ENCODE measurements around the gene TKFC. TPM values are rescaled to one million over a fixed set of nuclear protein-coding genes. Genes with fewer than 3 reads are reported as not detected.

The TKFC gene
- total RNA-seq, 4 donors from 2014 or later = 12.9 to 24.2 (median 14.8) TPM

DNA sequence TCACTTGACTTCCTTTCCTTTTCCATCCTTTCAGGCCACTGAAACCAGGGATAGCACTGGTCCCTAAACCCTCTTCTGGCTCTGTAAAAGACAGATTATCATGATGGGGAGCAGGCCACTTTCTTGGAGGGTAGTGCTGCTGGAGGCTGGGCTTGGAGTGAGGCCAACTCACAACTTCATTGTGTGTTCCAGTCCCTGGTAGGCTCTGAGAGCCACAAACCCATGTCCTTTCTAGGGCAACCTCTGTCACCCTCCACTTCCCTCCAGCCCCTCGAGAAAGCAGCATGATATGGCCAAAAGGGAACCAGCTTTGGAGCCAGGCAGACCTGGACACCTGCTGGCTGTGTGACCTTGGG lies 2.3 kb downstream of the TKFC start:
- H3K27me3 ChIP-seq = no peaks in the 10 kb centered on the region
- TF ChIP-seq POLR2AphosphoS5 (IDR thresholded peaks at IDR 0.05) (no peak), EP300 (IDR thresholded peaks at IDR 0.05) (no peak), POLR2A (IDR thresholded peaks at IDR 0.05; ENCODE audit: low read depth) (no peak)
- TF ChIP-seq, protein P1, sequence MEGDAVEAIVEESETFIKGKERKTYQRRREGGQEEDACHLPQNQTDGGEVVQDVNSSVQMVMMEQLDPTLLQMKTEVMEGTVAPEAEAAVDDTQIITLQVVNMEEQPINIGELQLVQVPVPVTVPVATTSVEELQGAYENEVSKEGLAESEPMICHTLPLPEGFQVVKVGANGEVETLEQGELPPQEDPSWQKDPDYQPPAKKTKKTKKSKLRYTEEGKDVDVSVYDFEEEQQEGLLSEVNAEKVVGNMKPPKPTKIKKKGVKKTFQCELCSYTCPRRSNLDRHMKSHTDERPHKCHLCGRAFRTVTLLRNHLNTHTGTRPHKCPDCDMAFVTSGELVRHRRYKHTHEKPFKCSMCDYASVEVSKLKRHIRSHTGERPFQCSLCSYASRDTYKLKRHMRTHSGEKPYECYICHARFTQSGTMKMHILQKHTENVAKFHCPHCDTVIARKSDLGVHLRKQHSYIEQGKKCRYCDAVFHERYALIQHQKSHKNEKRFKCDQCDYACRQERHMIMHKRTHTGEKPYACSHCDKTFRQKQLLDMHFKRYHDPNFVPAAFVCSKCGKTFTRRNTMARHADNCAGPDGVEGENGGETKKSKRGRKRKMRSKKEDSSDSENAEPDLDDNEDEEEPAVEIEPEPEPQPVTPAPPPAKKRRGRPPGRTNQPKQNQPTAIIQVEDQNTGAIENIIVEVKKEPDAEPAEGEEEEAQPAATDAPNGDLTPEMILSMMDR (IDR thresholded peaks at IDR 0.05) = no peak
- peaks cover 27 to 52% (median 35%) of the 10 kb centered on the region in 4 donors for H3K4me1 ChIP-seq
- 50% methylated on average over 1 of the region's 1 CpG for WGBS
- intact Hi-C loops (cut with DNase I) = no loop called here
- H3K36me3 ChIP-seq = peaks cover 0 to 17% (median 15%) of the 10 kb centered on the region in 4 donors
- H3K4me3 ChIP-seq = no peak overlapping the region
- H3K9me3 ChIP-seq = no peaks in the 10 kb centered on the region
- no peak for DNase-seq (ENCODE audit: extremely low spot score)
- no peak overlapping the region for H3K27ac ChIP-seq (replicated peaks in 1 of 4)

DNA sequence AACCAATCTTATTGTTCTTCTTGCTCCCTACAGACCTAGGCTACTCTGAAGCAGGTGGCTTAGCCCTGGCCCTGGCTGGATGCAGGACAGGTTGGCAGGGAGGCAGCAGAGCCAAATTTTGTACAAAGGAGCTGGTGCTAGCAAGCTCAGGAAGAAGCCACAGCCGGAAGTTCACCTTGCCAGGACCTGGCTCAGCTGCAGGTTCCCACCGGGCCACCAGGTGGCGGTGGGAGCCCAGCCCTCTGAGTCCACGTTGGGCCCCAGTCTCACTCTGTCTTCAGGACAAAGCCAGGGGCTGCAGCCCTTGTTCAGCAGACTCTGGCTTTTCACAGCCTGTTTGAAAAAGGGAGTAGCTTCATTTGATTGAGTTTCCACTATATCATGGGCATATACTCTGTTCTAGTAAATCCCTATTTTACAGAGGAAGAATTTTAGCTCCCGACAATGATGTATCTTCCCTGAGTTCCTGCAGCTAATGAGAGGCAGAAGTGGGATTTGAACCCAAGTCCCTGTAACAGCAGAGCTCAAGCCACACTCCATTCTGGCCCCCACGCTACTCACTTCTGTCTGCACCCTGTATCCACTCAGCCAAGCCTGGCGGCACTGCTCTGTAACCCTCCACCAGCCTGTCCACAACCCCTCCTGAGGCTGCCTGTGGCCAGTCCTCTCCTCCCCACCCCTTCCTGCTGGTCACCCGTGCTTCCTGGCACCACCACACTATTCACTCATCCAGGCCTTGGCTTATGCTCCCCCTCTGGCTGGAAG lies 3.3 kb downstream of the TKFC start:
- peaks cover 0 to 17% (median 15%) of the 10 kb centered on the region in 4 donors for H3K36me3 ChIP-seq
- H3K27me3 ChIP-seq = no peaks in the 10 kb centered on the region
- intact Hi-C loops (cut with DNase I) = loop anchor here (1.0 kb wide), 1 partner anchor 49 kb away; no protein-coding TSS in a partner anchor
- no peak overlapping the region for H3K4me3 ChIP-seq
- DNase-seq (ENCODE audit: extremely low spot score) = peak; percentile 93
- H3K4me1 ChIP-seq = peaks cover 20 to 42% (median 25%) of the 10 kb centered on the region in 4 donors
- TF ChIP-seq EP300 (IDR thresholded peaks at IDR 0.05) (no peak), POLR2A (IDR thresholded peaks at IDR 0.05; ENCODE audit: low read depth) (no peak), POLR2AphosphoS5 (IDR thresholded peaks at IDR 0.05) (peak in 1 of 2 donors; percentile 75)
- TF ChIP-seq, protein P1 (IDR thresholded peaks at IDR 0.05) = peak; percentile 97 to 98 (median 97)
- H3K27ac ChIP-seq (replicated peaks in 1 of 4) = peak overlapping the region; percentile 34 to 51 (median 44)
- 31% methylated on average over 8 of the region's 8 CpGs for WGBS
- no peaks in the 10 kb centered on the region for H3K9me3 ChIP-seq

DNA sequence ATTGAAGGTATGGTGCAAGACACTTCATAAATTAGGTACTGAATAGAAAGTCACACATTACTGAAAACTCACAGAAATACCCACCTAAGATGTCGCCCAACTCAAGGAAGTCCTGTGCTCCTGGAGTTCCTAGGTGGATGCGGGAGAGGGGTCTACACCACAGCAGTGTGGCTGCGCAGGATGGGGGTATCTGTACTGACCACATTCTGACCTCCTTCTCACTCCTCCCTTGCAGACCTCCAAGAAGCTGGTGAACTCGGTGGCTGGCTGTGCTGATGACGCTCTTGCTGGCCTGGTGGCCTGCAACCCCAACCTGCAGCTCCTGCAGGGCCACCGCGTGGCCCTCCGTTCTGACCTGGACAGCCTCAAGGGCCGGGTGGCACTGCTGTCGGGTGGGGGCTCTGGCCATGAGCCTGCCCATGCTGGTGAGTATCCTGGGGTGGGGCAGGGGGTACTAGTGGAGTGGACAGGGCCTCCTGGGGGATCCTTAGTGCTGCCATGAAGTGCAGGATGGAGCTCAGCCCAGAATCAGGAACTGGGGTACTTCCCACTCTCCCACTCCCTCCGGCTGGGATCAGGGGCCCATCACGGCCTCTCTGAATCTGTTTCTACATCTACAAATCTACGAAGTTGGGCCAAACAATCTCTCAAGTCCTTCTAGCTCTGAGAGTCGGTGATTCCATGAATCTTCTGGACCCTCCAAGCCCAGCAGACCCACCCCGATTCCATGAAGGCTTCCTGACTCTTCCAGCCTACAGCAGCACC lies 4.9 kb downstream of the TKFC start:
- no peak for DNase-seq (ENCODE audit: extremely low spot score)
- WGBS = 96% methylated on average over 10 of the region's 15 CpGs
- TF ChIP-seq EP300 (IDR thresholded peaks at IDR 0.05) = no peak
- no peak for TF ChIP-seq POLR2A (IDR thresholded peaks at IDR 0.05; ENCODE audit: low read depth)
- TF ChIP-seq, protein P1 (IDR thresholded peaks at IDR 0.05) = no peak
- H3K36me3 ChIP-seq = peaks cover 0 to 31% (median 24%) of the 10 kb centered on the region in 4 donors
- H3K9me3 ChIP-seq = no peaks in the 10 kb centered on the region
- intact Hi-C loops (cut with DNase I) = no loop called here
- peaks cover 11 to 29% (median 14%) of the 10 kb centered on the region in 4 donors for H3K4me1 ChIP-seq
- no peak overlapping the region for H3K4me3 ChIP-seq
- no peaks in the 10 kb centered on the region for H3K27me3 ChIP-seq
- H3K27ac ChIP-seq (replicated peaks in 1 of 4) = no peak overlapping the region

DNA sequence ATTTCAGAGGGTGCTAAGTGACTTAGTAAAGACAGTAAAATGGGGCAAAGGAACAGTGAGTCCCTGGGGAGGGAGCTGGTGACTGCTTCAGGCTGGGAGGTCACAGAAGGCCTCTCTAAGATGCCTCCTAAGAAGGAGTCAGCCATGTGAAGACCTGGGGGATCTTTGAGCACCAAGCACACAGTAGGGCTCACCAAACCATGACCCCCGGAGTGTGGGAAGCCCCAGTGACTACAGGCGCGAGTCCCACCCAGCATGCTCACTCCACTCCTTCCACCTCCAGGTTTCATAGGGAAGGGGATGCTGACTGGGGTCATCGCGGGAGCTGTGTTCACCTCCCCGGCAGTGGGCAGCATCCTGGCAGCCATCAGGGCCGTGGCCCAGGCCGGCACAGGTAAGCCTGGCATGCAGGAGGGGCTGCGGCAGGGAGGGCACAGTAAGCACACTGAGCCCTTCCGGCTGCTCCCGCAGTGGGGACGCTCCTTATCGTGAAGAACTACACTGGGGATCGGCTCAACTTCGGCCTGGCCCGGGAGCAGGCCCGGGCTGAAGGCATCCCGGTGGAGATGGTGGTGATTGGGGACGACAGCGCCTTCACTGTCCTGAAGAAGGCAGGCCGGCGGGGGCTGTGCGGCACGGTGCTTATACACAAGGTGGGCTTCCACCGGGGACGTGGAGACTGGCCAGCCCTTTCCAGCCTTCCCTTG lies 5.9 kb downstream of the TKFC start:
- peaks cover 6 to 23% (median 10%) of the 10 kb centered on the region in 4 donors for H3K4me1 ChIP-seq
- 97% methylated on average over 19 of the region's 26 CpGs for WGBS
- intact Hi-C loops (cut with DNase I) = no loop called here
- H3K27ac ChIP-seq (replicated peaks in 1 of 4) = no peak overlapping the region
- TF ChIP-seq EP300 (IDR thresholded peaks at IDR 0.05) = no peak
- no peak for TF ChIP-seq POLR2AphosphoS5 (IDR thresholded peaks at IDR 0.05)
- TF ChIP-seq POLR2A (IDR thresholded peaks at IDR 0.05; ENCODE audit: low read depth) = no peak
- TF ChIP-seq, protein P1 (IDR thresholded peaks at IDR 0.05) = no peak
- no peaks in the 10 kb centered on the region for H3K27me3 ChIP-seq
- no peaks in the 10 kb centered on the region for H3K9me3 ChIP-seq
- H3K4me3 ChIP-seq = no peak overlapping the region
- no peak for DNase-seq (ENCODE audit: extremely low spot score)
- peaks cover 0 to 39% (median 30%) of the 10 kb centered on the region in 4 donors for H3K36me3 ChIP-seq

All from esophagus muscularis mucosa (tissue), 4 donors.